T-helper 2 cell treated with Interferon-gamma antibody and Interleukin-4, amounts not matched to agents 5 μg/mL and 100 μg/mL, for 36 hours (primary cell): ENCODE data around the gene PRSS1.
"Not testable (repeated sequence)": the region's sequence is repeated elsewhere in the genome, so short reads cannot be mapped to it uniquely, and the experiment has no call there.

Source experiments
- DNase-seq: peaks from one replicate; pipeline ENCODE4 v3.0.0; 2021; ENCODE audit warnings: low spot score
- H3K27ac Mint-ChIP-seq: one replicate; pipeline ENCODE4 v1.8.0; 2021; ENCODE audit warnings: mild to moderate bottlenecking, mixed read lengths
- H3K27me3 Mint-ChIP-seq: one replicate; pipeline ENCODE4 v1.8.0; 2021; ENCODE audit warnings: low read depth, mixed read lengths
- H3K36me3 Mint-ChIP-seq: one replicate; pipeline ENCODE4 v1.8.0; 2021; ENCODE audit warnings: low read depth, mixed read lengths
- H3K4me1 Mint-ChIP-seq: one replicate; pipeline ENCODE4 v1.8.0; 2021; ENCODE audit warnings: low read depth, mixed read lengths
- H3K4me3 Mint-ChIP-seq: one replicate; pipeline ENCODE4 v1.8.0; 2022; ENCODE audit warnings: mild to moderate bottlenecking, moderate library complexity, mixed read lengths
- H3K9me3 Mint-ChIP-seq: one replicate; pipeline ENCODE4 v1.8.0; 2021; ENCODE audit warnings: mixed read lengths

Gene PRSS1

GRCh38 chr7:142753925-142754491 is 4.7 kb downstream of the PRSS1 start:
- not testable (repeated sequence) for DNase-seq, H3K27ac Mint-ChIP-seq, H3K9me3 Mint-ChIP-seq, H3K27me3 Mint-ChIP-seq, H3K4me3 Mint-ChIP-seq, H3K36me3 Mint-ChIP-seq, H3K4me1 Mint-ChIP-seq

GRCh38 chr7:142754681-142755575 is 5.7 kb downstream of the PRSS1 start:
- H3K27ac Mint-ChIP-seq: no peak overlapping the region
- peaks cover 8% of the 10 kb centered on the region for H3K27me3 Mint-ChIP-seq
- H3K36me3 Mint-ChIP-seq: no peaks in the 10 kb centered on the region
- H3K9me3 Mint-ChIP-seq: no peaks in the 10 kb centered on the region
- H3K4me3 Mint-ChIP-seq: no peak overlapping the region
- no peak for DNase-seq
- H3K4me1 Mint-ChIP-seq: no peaks in the 10 kb centered on the region

GRCh38 chr7:142758312-142758711 is 9.0 kb downstream of the PRSS1 start:
- H3K36me3 Mint-ChIP-seq, H3K4me1 Mint-ChIP-seq, H3K27me3 Mint-ChIP-seq, H3K27ac Mint-ChIP-seq, H3K4me3 Mint-ChIP-seq, DNase-seq, H3K9me3 Mint-ChIP-seq: not testable (repeated sequence)

GRCh38 chr7:142759433-142759832 is 10.2 kb downstream of the PRSS1 start:
- Mint-ChIP-seq H3K9me3 (no peaks in the 10 kb centered on the region), H3K4me1 (no peaks in the 10 kb centered on the region), H3K4me3 (no peak overlapping the region), H3K27ac (no peak overlapping the region), H3K27me3 (peaks cover 5% of the 10 kb centered on the region), H3K36me3 (no peaks in the 10 kb centered on the region)
- DNase-seq: no peak

GRCh38 chr7:142760071-142760642 is 10.9 kb downstream of the PRSS1 start:
- no peaks in the 10 kb centered on the region for H3K4me1 Mint-ChIP-seq
- no peak overlapping the region for H3K4me3 Mint-ChIP-seq
- H3K27ac Mint-ChIP-seq: no peak overlapping the region
- DNase-seq: no peak
- H3K27me3 Mint-ChIP-seq: peaks cover 5% of the 10 kb centered on the region
- no peaks in the 10 kb centered on the region for H3K9me3 Mint-ChIP-seq
- H3K36me3 Mint-ChIP-seq: no peaks in the 10 kb centered on the region

- H3K27ac Mint-ChIP-seq, H3K9me3 Mint-ChIP-seq, H3K36me3 Mint-ChIP-seq, H3K4me3 Mint-ChIP-seq, DNase-seq, H3K27me3 Mint-ChIP-seq, H3K4me1 Mint-ChIP-seq: not testable (repeated sequence)
These were observed 12.3 kb downstream of the PRSS1 start for GRCh38 chr7:142761606-142762005.

GRCh38 chr7:142762104-142762503 is 12.8 kb downstream of the PRSS1 start:
- Mint-ChIP-seq H3K4me1 (no peaks in the 10 kb centered on the region), H3K27ac (no peak overlapping the region), H3K4me3 (no peak overlapping the region), H3K9me3 (no peaks in the 10 kb centered on the region), H3K27me3 (peaks cover 5% of the 10 kb centered on the region), H3K36me3 (no peaks in the 10 kb centered on the region)
- no peak for DNase-seq

- H3K4me1 Mint-ChIP-seq: peaks cover 9% of the 10 kb centered on the region
- H3K36me3 Mint-ChIP-seq: no peaks in the 10 kb centered on the region
- H3K4me3 Mint-ChIP-seq: no peak overlapping the region
- H3K9me3 Mint-ChIP-seq: no peaks in the 10 kb centered on the region
- no peak overlapping the region for H3K27ac Mint-ChIP-seq
- DNase-seq: no peak
- H3K27me3 Mint-ChIP-seq: peaks cover 2% of the 10 kb centered on the region
These were observed 18.2 kb downstream of the PRSS1 start for GRCh38 chr7:142767451-142767850.

- H3K36me3 Mint-ChIP-seq: no peaks in the 10 kb centered on the region
- no peak for DNase-seq
- H3K9me3 Mint-ChIP-seq: no peaks in the 10 kb centered on the region
- H3K27ac Mint-ChIP-seq: no peak overlapping the region
- H3K27me3 Mint-ChIP-seq: peaks cover 2% of the 10 kb centered on the region
- H3K4me3 Mint-ChIP-seq: no peak overlapping the region
- peaks cover 9% of the 10 kb centered on the region for H3K4me1 Mint-ChIP-seq
These were observed 18.6 kb downstream of the PRSS1 start for GRCh38 chr7:142767861-142768260.

- not testable (repeated sequence) for H3K27ac Mint-ChIP-seq, H3K27me3 Mint-ChIP-seq, H3K36me3 Mint-ChIP-seq, H3K4me3 Mint-ChIP-seq, H3K9me3 Mint-ChIP-seq, DNase-seq, H3K4me1 Mint-ChIP-seq
These were observed 19.6 kb downstream of the PRSS1 start for GRCh38 chr7:142768885-142769284.

- DNase-seq: no peak
- Mint-ChIP-seq H3K4me1 (peaks cover 9% of the 10 kb centered on the region), H3K4me3 (no peak within 1 kb of the TSS), H3K27me3 (peaks cover 10% of the 10 kb centered on the region), H3K36me3 (no peaks in the 10 kb centered on the region), H3K27ac (no peak within 1 kb of the TSS), H3K9me3 (no peaks in the 10 kb centered on the region)
These were observed 21.5 kb downstream of the PRSS1 start, which contains the start of gene PRSS2 for GRCh38 chr7:142770661-142771352. PRSS2 (plus strand) TSS chr7:142770970; CDS start chr7:142770983, 13 bp downstream.

- peaks cover 9% of the 10 kb centered on the region for H3K4me1 Mint-ChIP-seq
- H3K36me3 Mint-ChIP-seq: no peaks in the 10 kb centered on the region
- H3K4me3 Mint-ChIP-seq: no peak overlapping the region
- H3K27me3 Mint-ChIP-seq: peaks cover 10% of the 10 kb centered on the region
- DNase-seq: no peak
- no peaks in the 10 kb centered on the region for H3K9me3 Mint-ChIP-seq
- no peak overlapping the region for H3K27ac Mint-ChIP-seq
These were observed 22.1 kb downstream of the PRSS1 start for GRCh38 chr7:142771353-142771723.

- peaks cover 9% of the 10 kb centered on the region for H3K4me1 Mint-ChIP-seq
- H3K9me3 Mint-ChIP-seq: no peaks in the 10 kb centered on the region
- H3K27me3 Mint-ChIP-seq: peaks cover 10% of the 10 kb centered on the region
- no peak overlapping the region for H3K4me3 Mint-ChIP-seq
- DNase-seq: no peak
- H3K27ac Mint-ChIP-seq: no peak overlapping the region
- no peaks in the 10 kb centered on the region for H3K36me3 Mint-ChIP-seq
These were observed 22.8 kb downstream of the PRSS1 start for GRCh38 chr7:142772051-142772450.

- Mint-ChIP-seq H3K4me3 (no peak overlapping the region), H3K9me3 (no peaks in the 10 kb centered on the region), H3K36me3 (no peaks in the 10 kb centered on the region), H3K4me1 (peaks cover 9% of the 10 kb centered on the region), H3K27ac (no peak overlapping the region), H3K27me3 (peaks cover 10% of the 10 kb centered on the region)
- no peak for DNase-seq
These were observed 23.4 kb downstream of the PRSS1 start for GRCh38 chr7:142772673-142773072.
